ENCODE data around the gene IL20RB. TPM values are rescaled to one million over a fixed set of nuclear protein-coding genes. Genes with fewer than 3 reads are reported as not detected.

The IL20RB gene, protein sequence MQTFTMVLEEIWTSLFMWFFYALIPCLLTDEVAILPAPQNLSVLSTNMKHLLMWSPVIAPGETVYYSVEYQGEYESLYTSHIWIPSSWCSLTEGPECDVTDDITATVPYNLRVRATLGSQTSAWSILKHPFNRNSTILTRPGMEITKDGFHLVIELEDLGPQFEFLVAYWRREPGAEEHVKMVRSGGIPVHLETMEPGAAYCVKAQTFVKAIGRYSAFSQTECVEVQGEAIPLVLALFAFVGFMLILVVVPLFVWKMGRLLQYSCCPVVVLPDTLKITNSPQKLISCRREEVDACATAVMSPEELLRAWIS
- 1.5 and 1.9 TPM in 2 replicates for total RNA-seq

- Mint-ChIP-seq H3K4me3 (no peak within 1 kb of the TSS), H3K27me3 (ENCODE audit: insufficient read depth) (no peaks in the 10 kb centered on the region), H3K27ac (no peak within 1 kb of the TSS), H3K4me1 (ENCODE audit: low read depth) (peaks cover 10% of the 10 kb centered on the region), H3K36me3 (ENCODE audit: low read depth) (peaks cover 9% of the 10 kb centered on the region), H3K9me3 (no peaks in the 10 kb centered on the region)
- no peak for DNase-seq (ENCODE audit: low spot score)
- intact Hi-C loops (cut with micrococcal nuclease) = no loop called here
These were observed at the start of gene IL20RB for GRCh38 chr3:136957751-136958288. IL20RB (plus strand) TSS chr3:136957983; CDS start chr3:136958114, 131 bp downstream.

GRCh38 chr3:136908297-136908696 is 49.5 kb upstream of the IL20RB start:
- no peak overlapping the region for H3K27ac Mint-ChIP-seq
- intact Hi-C loops (cut with micrococcal nuclease) = no loop called here
- H3K9me3 Mint-ChIP-seq = peaks cover 17% of the 10 kb centered on the region
- peaks cover 58% of the 10 kb centered on the region for H3K4me1 Mint-ChIP-seq (ENCODE audit: low read depth)
- no peak for DNase-seq (ENCODE audit: low spot score)
- H3K4me3 Mint-ChIP-seq = no peak overlapping the region
- H3K27me3 Mint-ChIP-seq (ENCODE audit: insufficient read depth) = no peaks in the 10 kb centered on the region
- peaks cover 22% of the 10 kb centered on the region for H3K36me3 Mint-ChIP-seq (ENCODE audit: low read depth)

DNA sequence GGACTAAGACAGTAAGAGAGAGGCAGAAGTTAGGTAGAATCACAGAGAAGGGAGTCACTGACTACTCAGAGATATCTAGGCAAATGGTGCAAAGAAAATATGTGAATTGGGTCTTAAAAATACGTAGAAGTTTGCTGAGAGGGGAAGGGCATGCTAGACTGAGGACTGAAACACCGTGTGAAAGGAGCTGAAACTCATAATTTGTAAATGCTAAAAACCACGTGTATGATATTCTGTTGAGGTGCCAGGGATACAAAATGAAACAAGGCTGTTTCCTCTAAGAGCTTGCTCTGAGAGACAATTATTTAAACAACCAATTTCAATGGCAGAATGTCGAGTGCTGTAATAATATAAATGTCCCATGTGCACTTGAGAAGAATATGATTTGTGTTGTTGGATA is 48.6 kb upstream of the IL20RB start:
- Mint-ChIP-seq H3K27me3 (ENCODE audit: insufficient read depth) (no peaks in the 10 kb centered on the region), H3K4me1 (ENCODE audit: low read depth) (peaks cover 63% of the 10 kb centered on the region), H3K9me3 (peaks cover 12% of the 10 kb centered on the region), H3K27ac (no peak overlapping the region), H3K36me3 (ENCODE audit: low read depth) (peaks cover 18% of the 10 kb centered on the region), H3K4me3 (no peak overlapping the region)
- DNase-seq (ENCODE audit: low spot score) = no peak
- intact Hi-C loops (cut with micrococcal nuclease) = no loop called here

DNA sequence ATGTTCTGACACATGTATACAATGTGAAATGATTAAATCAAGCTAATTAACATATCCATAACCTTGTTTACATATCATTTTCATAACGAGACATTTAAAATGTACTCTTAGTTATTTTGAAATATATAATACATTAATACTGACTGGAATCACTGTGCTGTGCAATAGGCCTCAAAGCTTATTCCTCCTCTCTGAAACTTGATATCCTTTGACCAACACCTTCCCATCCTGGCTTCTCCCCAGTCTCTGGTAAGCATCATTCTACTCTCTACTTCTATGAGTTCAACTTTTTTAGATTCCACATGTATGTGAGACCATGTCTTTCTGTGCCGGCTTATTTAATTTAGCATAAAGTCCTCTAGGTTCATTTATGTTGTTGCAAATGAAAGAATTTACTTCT is 47.1 kb upstream of the IL20RB start:
- Mint-ChIP-seq H3K27ac (no peak overlapping the region), H3K27me3 (ENCODE audit: insufficient read depth) (no peaks in the 10 kb centered on the region), H3K4me1 (ENCODE audit: low read depth) (peaks cover 75% of the 10 kb centered on the region), H3K36me3 (ENCODE audit: low read depth) (peaks cover 22% of the 10 kb centered on the region), H3K9me3 (peaks cover 9% of the 10 kb centered on the region), H3K4me3 (no peak overlapping the region)
- intact Hi-C loops (cut with micrococcal nuclease) = no loop called here
- no peak for DNase-seq (ENCODE audit: low spot score)

DNA sequence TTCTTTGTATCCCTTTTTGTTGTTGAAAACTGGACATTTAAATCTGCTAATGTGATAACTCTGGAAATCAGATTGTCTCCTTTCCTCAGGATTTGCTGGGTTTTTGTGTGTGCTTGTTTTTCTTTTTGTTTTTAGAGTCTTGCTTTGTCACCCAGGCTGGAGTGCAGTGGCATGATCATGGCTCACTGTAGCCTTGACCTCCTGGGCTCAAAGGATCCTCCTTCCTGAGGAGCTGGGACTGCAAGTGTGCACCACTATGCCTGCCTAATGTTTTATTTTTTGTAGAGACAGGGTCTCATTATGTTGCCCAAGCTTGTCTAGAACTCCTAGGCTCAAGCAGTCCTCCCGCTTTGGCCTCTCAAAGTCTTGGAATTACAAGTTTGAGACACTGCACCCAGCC is 44.6 kb upstream of the IL20RB start:
- Mint-ChIP-seq H3K27ac (no peak overlapping the region), H3K4me1 (ENCODE audit: low read depth) (peaks cover 71% of the 10 kb centered on the region), H3K27me3 (ENCODE audit: insufficient read depth) (no peaks in the 10 kb centered on the region), H3K9me3 (peaks cover 6% of the 10 kb centered on the region), H3K36me3 (ENCODE audit: low read depth) (peaks cover 25% of the 10 kb centered on the region), H3K4me3 (no peak overlapping the region)
- DNase-seq (ENCODE audit: low spot score) = no peak
- intact Hi-C loops (cut with micrococcal nuclease) = no loop called here

DNA sequence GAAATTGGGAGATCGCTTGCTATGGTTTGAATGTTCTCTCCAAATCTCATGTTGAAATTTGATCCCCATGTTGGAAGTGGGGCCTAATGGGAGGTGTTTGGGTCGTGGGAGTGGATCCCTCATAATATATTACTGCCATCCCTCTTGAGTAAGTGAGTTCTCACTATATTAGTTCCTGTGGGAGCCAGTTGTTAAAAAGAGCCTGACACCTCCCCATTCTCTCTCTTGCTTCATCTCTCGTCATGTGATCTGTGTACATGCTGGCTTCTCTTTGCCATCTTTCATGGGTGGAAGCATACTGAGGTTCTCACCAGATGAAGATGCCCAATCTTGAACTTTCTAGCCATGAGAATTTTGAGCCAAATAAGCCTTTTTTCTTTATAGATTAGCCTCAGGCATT is 43.0 kb upstream of the IL20RB start:
- Mint-ChIP-seq H3K4me1 (ENCODE audit: low read depth) (peaks cover 71% of the 10 kb centered on the region), H3K4me3 (no peak overlapping the region), H3K9me3 (peaks cover 6% of the 10 kb centered on the region), H3K27ac (no peak overlapping the region), H3K27me3 (ENCODE audit: insufficient read depth) (no peaks in the 10 kb centered on the region), H3K36me3 (ENCODE audit: low read depth) (peaks cover 28% of the 10 kb centered on the region)
- intact Hi-C loops (cut with micrococcal nuclease) = loop anchor here (5.0 kb wide), 1 partner anchor 97 kb away; the partner anchor contains the start of gene SLC35G2
- DNase-seq (ENCODE audit: low spot score) = no peak

GRCh38 chr3:136916223-136916622 is 41.6 kb upstream of the IL20RB start:
- Mint-ChIP-seq H3K36me3 (ENCODE audit: low read depth) (peaks cover 28% of the 10 kb centered on the region), H3K4me3 (no peak overlapping the region), H3K9me3 (peaks cover 6% of the 10 kb centered on the region), H3K27me3 (ENCODE audit: insufficient read depth) (no peaks in the 10 kb centered on the region), H3K4me1 (ENCODE audit: low read depth) (peaks cover 78% of the 10 kb centered on the region), H3K27ac (no peak overlapping the region)
- DNase-seq (ENCODE audit: low spot score) = no peak
- intact Hi-C loops (cut with micrococcal nuclease) = loop anchor here (5.0 kb wide), 1 partner anchor 99 kb away; the partner anchor contains the start of gene SLC35G2

DNA sequence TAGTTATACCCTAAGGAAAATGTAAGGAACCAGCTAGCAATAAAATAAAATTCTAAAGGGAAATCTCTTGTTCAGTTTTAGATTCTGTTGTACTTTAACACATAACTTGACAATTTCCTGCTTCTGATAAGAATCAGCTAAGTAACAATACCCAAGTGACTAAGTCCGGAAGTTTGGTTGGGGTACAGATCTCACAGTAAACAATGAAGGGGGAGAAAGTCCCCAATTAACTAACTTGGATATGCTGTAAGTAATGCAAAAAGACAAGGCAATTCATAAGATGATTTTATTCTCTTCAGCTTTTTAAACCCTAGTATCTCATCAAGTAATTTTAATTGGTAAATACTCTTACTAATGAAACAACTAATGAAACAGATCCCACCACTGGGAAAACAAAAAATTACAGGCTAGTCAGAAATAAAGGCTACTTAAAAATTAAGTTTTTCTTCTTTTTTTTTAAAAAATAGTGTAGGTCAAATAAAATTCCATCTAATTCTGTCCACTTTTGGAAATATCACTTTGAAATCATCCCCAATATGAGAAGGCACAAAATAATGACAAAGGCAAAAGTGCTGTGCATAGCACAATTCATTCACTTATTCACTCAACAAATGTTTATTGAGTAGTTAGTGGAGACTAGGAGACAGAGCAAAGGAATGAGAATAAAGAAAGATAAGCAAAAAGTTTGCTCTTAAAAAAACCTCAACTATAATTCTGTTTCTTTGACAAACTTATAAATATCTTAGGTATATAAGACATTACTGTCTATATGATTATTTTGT is 37.8 kb upstream of the IL20RB start:
- peak overlapping the region; percentile 72 for H3K27ac Mint-ChIP-seq
- H3K36me3 Mint-ChIP-seq (ENCODE audit: low read depth) = peaks cover 21% of the 10 kb centered on the region
- H3K9me3 Mint-ChIP-seq = no peaks in the 10 kb centered on the region
- peaks cover 78% of the 10 kb centered on the region for H3K4me1 Mint-ChIP-seq (ENCODE audit: low read depth)
- no peaks in the 10 kb centered on the region for H3K27me3 Mint-ChIP-seq (ENCODE audit: insufficient read depth)
- intact Hi-C loops (cut with micrococcal nuclease) = loop anchor here (1.0 to 5.0 kb wide), 5 partner anchors 12 to 723 kb away; partner anchors contain the start of genes MSL2, NCK1, SLC35G2 and STAG1
- peak overlapping the region; percentile 35 for H3K4me3 Mint-ChIP-seq
- DNase-seq (ENCODE audit: low spot score) = peak; percentile 33

DNA sequence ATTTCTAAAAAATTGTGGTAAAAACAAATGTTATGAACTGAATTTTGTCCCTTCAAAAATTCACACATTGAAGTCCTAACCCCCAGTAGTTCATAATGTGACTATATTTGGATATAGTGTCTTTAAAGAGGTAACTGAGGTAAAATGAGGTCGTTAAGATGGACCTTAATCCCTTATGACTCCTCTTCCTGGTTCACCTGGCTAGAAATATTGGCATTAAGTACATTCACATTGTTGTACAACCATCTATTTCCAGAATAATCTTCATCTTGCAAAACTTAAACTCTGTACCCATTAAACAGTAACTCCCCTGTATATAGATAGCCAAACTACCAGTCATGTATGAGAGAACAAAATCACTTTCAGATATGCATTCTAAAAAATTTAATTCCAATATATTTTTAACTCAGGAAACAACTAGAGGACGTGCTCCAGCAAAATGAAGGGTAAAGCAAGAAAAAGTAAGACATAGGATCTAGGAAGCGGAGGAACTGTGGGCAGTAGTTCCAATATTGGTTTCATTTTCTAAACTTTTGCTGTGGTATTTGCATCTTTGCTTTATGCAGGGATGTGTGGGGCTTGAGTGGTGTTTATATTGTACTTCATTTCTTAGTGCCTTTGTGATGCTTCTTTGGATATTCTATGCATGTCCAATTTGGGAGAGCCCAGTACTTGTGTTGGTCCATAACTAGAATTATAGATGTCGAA is 36.7 kb upstream of the IL20RB start:
- peaks cover 78% of the 10 kb centered on the region for H3K4me1 Mint-ChIP-seq (ENCODE audit: low read depth)
- H3K9me3 Mint-ChIP-seq = no peaks in the 10 kb centered on the region
- peak overlapping the region; percentile 82 for H3K27ac Mint-ChIP-seq
- DNase-seq (ENCODE audit: low spot score) = no peak
- H3K27me3 Mint-ChIP-seq (ENCODE audit: insufficient read depth) = no peaks in the 10 kb centered on the region
- H3K36me3 Mint-ChIP-seq (ENCODE audit: low read depth) = peaks cover 15% of the 10 kb centered on the region
- H3K4me3 Mint-ChIP-seq = peak overlapping the region; percentile 49
- intact Hi-C loops (cut with micrococcal nuclease) = loop anchor here (1.0 to 2.0 kb wide), 2 partner anchors 11 to 168 kb away; partner anchors contain the start of gene STAG1

DNA sequence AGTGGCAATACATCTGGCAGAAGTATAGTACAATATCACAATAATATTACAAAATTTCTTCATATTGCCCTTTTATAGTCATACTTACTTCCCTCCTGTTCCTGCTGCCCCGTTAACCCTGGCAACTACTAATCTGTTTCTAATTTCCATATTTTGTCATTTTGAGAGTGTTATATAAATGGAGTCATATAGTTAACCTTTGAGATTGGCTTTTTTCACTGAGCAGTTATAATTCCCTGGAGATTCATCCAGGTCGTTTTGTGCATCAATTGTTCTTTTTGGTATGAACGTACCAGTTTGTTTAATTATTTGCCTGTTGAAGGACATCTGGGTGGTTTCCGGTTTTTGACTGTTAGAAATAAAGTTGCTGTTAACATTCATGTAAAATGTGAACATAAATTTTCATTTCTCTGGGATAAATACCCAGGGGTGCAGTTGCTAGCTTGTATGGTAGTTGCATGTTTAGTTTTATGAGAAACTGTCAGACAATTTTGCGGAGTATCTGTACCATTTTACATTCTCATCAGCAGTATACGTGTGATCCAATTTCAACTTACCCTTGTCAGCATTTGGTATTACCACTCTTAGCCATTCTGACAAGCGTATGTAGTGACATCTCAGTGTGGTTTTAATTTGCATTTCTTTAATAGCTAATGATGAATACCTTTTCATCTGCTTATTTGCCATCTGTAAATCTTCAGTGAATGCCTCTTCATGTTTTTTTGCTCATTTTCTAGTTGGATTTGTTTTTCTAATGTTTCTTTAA is 32.2 kb upstream of the IL20RB start:
- H3K4me1 Mint-ChIP-seq (ENCODE audit: low read depth) = peaks cover 57% of the 10 kb centered on the region
- H3K4me3 Mint-ChIP-seq = no peak overlapping the region
- intact Hi-C loops (cut with micrococcal nuclease) = no loop called here
- no peaks in the 10 kb centered on the region for H3K27me3 Mint-ChIP-seq (ENCODE audit: insufficient read depth)
- no peaks in the 10 kb centered on the region for H3K9me3 Mint-ChIP-seq
- H3K27ac Mint-ChIP-seq = no peak overlapping the region
- peaks cover 23% of the 10 kb centered on the region for H3K36me3 Mint-ChIP-seq (ENCODE audit: low read depth)
- no peak for DNase-seq (ENCODE audit: low spot score)

DNA sequence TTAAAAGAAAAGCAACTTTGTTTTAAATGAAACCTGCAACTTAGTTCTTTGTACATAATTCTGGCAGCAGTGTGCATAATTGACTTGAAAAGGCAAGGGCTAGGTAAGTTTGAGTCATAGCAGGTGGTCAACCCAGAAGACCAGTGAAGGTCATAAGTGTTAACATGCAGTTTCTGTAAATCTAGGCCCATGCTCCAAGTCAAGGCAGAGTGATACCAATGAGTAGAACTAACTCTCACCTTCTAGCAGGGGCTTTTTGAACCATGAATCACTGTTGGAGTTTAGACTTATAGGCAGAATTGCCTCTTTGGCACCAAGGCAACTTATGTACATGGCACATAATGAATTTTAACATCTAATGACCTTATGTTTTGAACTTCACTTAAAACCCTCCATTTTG is 29.5 kb upstream of the IL20RB start:
- Mint-ChIP-seq H3K27ac (peak overlapping the region; percentile 6), H3K27me3 (ENCODE audit: insufficient read depth) (no peaks in the 10 kb centered on the region), H3K4me3 (no peak overlapping the region), H3K9me3 (no peaks in the 10 kb centered on the region), H3K4me1 (ENCODE audit: low read depth) (peaks cover 58% of the 10 kb centered on the region), H3K36me3 (ENCODE audit: low read depth) (peaks cover 21% of the 10 kb centered on the region)
- DNase-seq (ENCODE audit: low spot score) = no peak
- intact Hi-C loops (cut with micrococcal nuclease) = no loop called here

All from activated T-helper 1 cell treated with anti-CD3 and anti-CD28 coated beads, Interleukin-12 subunit alpha, Interleukin-12 subunit beta, Interleukin-2, Interleukin-4 antibody, amounts not matched to agents 30 ng/mL and 10 ng/mL and 1 ng/mL, durations not matched to agents 14 hours and 24 hours and 36 hours (primary cell).